ENCODE results near the gene KRT78. TPM values are rescaled to one million over a fixed set of nuclear protein-coding genes. Genes with fewer than 3 reads are reported as not detected.

KRT78 gene
- total and polyA plus RNA-seq, 9 of the 15 experiments (the other 6 are each of a cell fraction or from before 2014, with no cell fraction given), result not detected

GRCh38 chr12:52884526-52885293, 35.9 kb upstream of the KRT78 start (continued):
- 0 out of 2 replicates have a peak, but pooled peaks have one; percentile 69 for TF ChIP-seq NBN (IDR thresholded peaks at IDR 0.05; ENCODE audit: low read depth)
- no peak for TF ChIP-seq HNRNPK (IDR thresholded peaks at IDR 0.05; ENCODE audit: low read depth, low read length, poor library complexity, severe bottlenecking)
- peak; percentile 100 for TF ChIP-seq SMC3 (conservative IDR thresholded peaks at IDR 0.05; ENCODE audit: insufficient read depth, low read depth, low read length)
- TF ChIP-seq ZNF639 (CRISPR knock-in tag; conservative IDR thresholded peaks at IDR 0.05 in 1 of 2, IDR thresholded peaks at IDR 0.05 in 1 of 2), result no peak
- TF ChIP-seq ESRRB (CRISPR knock-in tag; IDR thresholded peaks at IDR 0.05; ENCODE audit: borderline replicate concordance), result no peak
- TF ChIP-seq CHD2 (IDR thresholded peaks at IDR 0.05; ENCODE audit: low read depth, low read length), result no peak
- TF ChIP-seq TARDBP (IDR thresholded peaks at IDR 0.05), result no peak
- TF ChIP-seq TFE3 (CRISPR knock-in tag; IDR thresholded peaks at IDR 0.05), result no peak
- no peak for TF ChIP-seq GTF2E2 (tag; IDR thresholded peaks at IDR 0.05)
- TF ChIP-seq KLF1 (tag; IDR thresholded peaks at IDR 0.05), result no peak
- no peak for TF ChIP-seq PCBP1 (IDR thresholded peaks at IDR 0.05; ENCODE audit: low read depth, low read length, poor library complexity, severe bottlenecking)
- no peak for TF ChIP-seq MITF (IDR thresholded peaks at IDR 0.05)
- TF ChIP-seq DEAF1 (CRISPR knock-in tag; IDR thresholded peaks at IDR 0.05), result peak; percentile 98
- TF ChIP-seq ZNF511 (CRISPR knock-in tag; IDR thresholded peaks at IDR 0.05), result 0 out of 2 replicates have a peak, but pooled peaks have one; percentile 24
- TF ChIP-seq GATAD2B (IDR thresholded peaks at IDR 0.05; ENCODE audit: borderline replicate concordance), result no peak
- TF ChIP-seq HOXB6 (CRISPR knock-in tag; IDR thresholded peaks at IDR 0.05; ENCODE audit: borderline replicate concordance), result no peak
- peak; percentile 52; the same call in 1 of the 2 replicates for TF ChIP-seq ESRRA (IDR thresholded peaks at IDR 0.05; ENCODE audit: borderline replicate concordance, low read depth)

Measured in K562 (cell line).